HFFc6 (cell line): Measurements from ENCODE around the gene BTBD7. TPM values are rescaled to one million over a fixed set of nuclear protein-coding genes. Genes with fewer than 3 reads are reported as not detected.
A peak's percentile ranks its signal among the peaks of the same experiment; 100 is the strongest.

Experiments
- DNase-seq: peaks from one replicate; pipeline ENCODE4 v3.0.0-alpha.2; 2018
- H3K27ac Mint-ChIP-seq: 2 replicates; pipeline ENCODE4 v1.8.0; 2020; ENCODE audit warnings: mild to moderate bottlenecking, mixed read lengths
- H3K27me3 Mint-ChIP-seq: 2 replicates; pipeline ENCODE4 v1.8.0; 2021; ENCODE audit warnings: mild to moderate bottlenecking, moderate library complexity, mixed read lengths; ENCODE audit not compliant: insufficient read depth
- H3K36me3 Mint-ChIP-seq: 2 replicates; pipeline ENCODE4 v1.8.0; 2021; ENCODE audit warnings: low read depth, mixed read lengths
- H3K4me1 Mint-ChIP-seq: 2 replicates; pipeline ENCODE4 v1.8.0; 2020; ENCODE audit warnings: low read depth, mixed read lengths
- H3K4me3 Mint-ChIP-seq: 2 replicates; pipeline ENCODE4 v1.8.0; 2020; ENCODE audit warnings: mild to moderate bottlenecking, moderate library complexity, mixed read lengths
- H3K9me3 Mint-ChIP-seq: 2 replicates; pipeline ENCODE4 v1.8.0; 2020; ENCODE audit warnings: mild to moderate bottlenecking, mixed read lengths
- CTCF ChIP-seq: fragments of 200-600 bp; sonication (generic); IDR thresholded peaks from 2 replicates; pipeline ENCODE4 v1.5.0; 2021; ENCODE audit warnings: antibody characterized with exemption, mild to moderate bottlenecking
- total RNA-seq, 6 experiments: library from RNA; stranded (reverse); fragmentation: NEBNext Ultra II Directional; extraction: Animal tissue kit (Norgen Biotek cat#: 25700); gene quantifications; 2 replicates in 1 of 6; 3 replicates in 5 of 6; pipeline ENCODE4 v1.2.3, GENCODE V29; 2021

The BTBD7 gene
- total RNA-seq, 6 experiments from 2014 or later = 36.8 to 45.6 (median 40.0) TPM

GRCh38 chr14:93316716-93317115 lies 16.1 kb downstream of the BTBD7 start:
- Mint-ChIP-seq H3K27me3 (no peaks in the 10 kb centered on the region; the same call in 1 of the 2 replicates), H3K9me3 (no peaks in the 10 kb centered on the region), H3K4me1 (peaks cover 46% of the 10 kb centered on the region), H3K36me3 (peaks cover 7% of the 10 kb centered on the region), H3K4me3 (no peak overlapping the region; the same call in 1 of the 2 replicates), H3K27ac (peak overlapping the region; percentile 92)
- no peak for TF ChIP-seq CTCF
- DNase-seq = peak; percentile 14

GRCh38 chr14:93315575-93315974 lies 17.3 kb downstream of the BTBD7 start:
- no peak overlapping the region for H3K27ac Mint-ChIP-seq
- no peaks in the 10 kb centered on the region; the same call in 1 of the 2 replicates for H3K27me3 Mint-ChIP-seq
- no peaks in the 10 kb centered on the region for H3K9me3 Mint-ChIP-seq

GRCh38 chr14:93311082-93311481 lies 21.8 kb downstream of the BTBD7 start:
- no peak overlapping the region for H3K4me3 Mint-ChIP-seq
- no peaks in the 10 kb centered on the region for H3K9me3 Mint-ChIP-seq
- H3K4me1 Mint-ChIP-seq = peaks cover 28% of the 10 kb centered on the region

More at GRCh38 chr14:93315575-93315974, 17.3 kb downstream of the BTBD7 start:
- peaks cover 6% of the 10 kb centered on the region; the same call in 1 of the 2 replicates for H3K36me3 Mint-ChIP-seq
- no peak for TF ChIP-seq CTCF
- peaks cover 44% of the 10 kb centered on the region for H3K4me1 Mint-ChIP-seq
- no peak for DNase-seq
- no peak overlapping the region for H3K4me3 Mint-ChIP-seq

GRCh38 chr14:93309427-93309966 lies 23.3 kb downstream of the BTBD7 start:
- no peak for DNase-seq
- no peak for TF ChIP-seq CTCF
- Mint-ChIP-seq H3K27me3 (no peaks in the 10 kb centered on the region), H3K36me3 (no peaks in the 10 kb centered on the region), H3K4me1 (peaks cover 38% of the 10 kb centered on the region), H3K9me3 (no peaks in the 10 kb centered on the region), H3K4me3 (no peak overlapping the region), H3K27ac (0 out of 2 replicates have a peak overlapping the region, but pooled peaks have one; percentile 33)

More at GRCh38 chr14:93311082-93311481, 21.8 kb downstream of the BTBD7 start:
- no peaks in the 10 kb centered on the region for H3K36me3 Mint-ChIP-seq
- no peaks in the 10 kb centered on the region for H3K27me3 Mint-ChIP-seq
- TF ChIP-seq CTCF = no peak
- H3K27ac Mint-ChIP-seq = no peak overlapping the region
- DNase-seq = no peak

- Mint-ChIP-seq H3K36me3 (no peaks in the 10 kb centered on the region), H3K4me3 (no peak overlapping the region), H3K4me1 (peaks cover 42% of the 10 kb centered on the region), H3K27me3 (no peaks in the 10 kb centered on the region), H3K27ac (no peak overlapping the region), H3K9me3 (no peaks in the 10 kb centered on the region)
- DNase-seq = no peak
- TF ChIP-seq CTCF = no peak
These were observed 24.0 kb downstream of the BTBD7 start for GRCh38 chr14:93308686-93309345.
